IPS DF 6.9 (cell line): ENCODE measurements around the gene SLC24A4.

Experiments used
- DNase-seq: peaks from one replicate; pipeline ENCODE4 v3.0.0-alpha.2; 2013; ENCODE audit warnings: low read depth, low spot score
- H3K27ac ChIP-seq: one replicate; pipeline ENCODE4 v1.5.1; 2013; ENCODE audit warnings: low read length, control low read depth
- H3K27me3 ChIP-seq: 2 replicates; pipeline ENCODE4 v1.6.1; 2013; ENCODE audit warnings: mild to moderate bottlenecking, low read length; ENCODE audit not compliant: control insufficient read depth, insufficient read depth
- H3K36me3 ChIP-seq: 2 replicates; pipeline ENCODE4 v1.6.1; 2013; ENCODE audit warnings: low read length; ENCODE audit not compliant: control insufficient read depth, insufficient read depth
- H3K4me1 ChIP-seq: 2 replicates; pipeline ENCODE4 v1.6.1; 2013; ENCODE audit warnings: low read length; ENCODE audit not compliant: control insufficient read depth, insufficient read depth
- H3K4me3 ChIP-seq: 2 replicates; pipeline ENCODE4 v1.5.1; 2013; ENCODE audit warnings: mild to moderate bottlenecking, low read length
- H3K9me3 ChIP-seq: 2 replicates; pipeline ENCODE4 v1.6.1; 2013; ENCODE audit warnings: low read length, inconsistent platforms; ENCODE audit not compliant: control insufficient read depth, insufficient read depth
- WGBS: extraction: QIAGEN DNeasy Blood & Tissue Kit; methylation state at CpG from one replicate; pipeline ENCODE4 v1.1.7; 2013; ENCODE audit warnings: mixed read lengths, missing lambda C conversion rate; ENCODE audit not compliant: insufficient read length, insufficient coverage; 5-methylcytosine and 5-hydroxymethylcytosine counted together

Gene SLC24A4

DNA sequence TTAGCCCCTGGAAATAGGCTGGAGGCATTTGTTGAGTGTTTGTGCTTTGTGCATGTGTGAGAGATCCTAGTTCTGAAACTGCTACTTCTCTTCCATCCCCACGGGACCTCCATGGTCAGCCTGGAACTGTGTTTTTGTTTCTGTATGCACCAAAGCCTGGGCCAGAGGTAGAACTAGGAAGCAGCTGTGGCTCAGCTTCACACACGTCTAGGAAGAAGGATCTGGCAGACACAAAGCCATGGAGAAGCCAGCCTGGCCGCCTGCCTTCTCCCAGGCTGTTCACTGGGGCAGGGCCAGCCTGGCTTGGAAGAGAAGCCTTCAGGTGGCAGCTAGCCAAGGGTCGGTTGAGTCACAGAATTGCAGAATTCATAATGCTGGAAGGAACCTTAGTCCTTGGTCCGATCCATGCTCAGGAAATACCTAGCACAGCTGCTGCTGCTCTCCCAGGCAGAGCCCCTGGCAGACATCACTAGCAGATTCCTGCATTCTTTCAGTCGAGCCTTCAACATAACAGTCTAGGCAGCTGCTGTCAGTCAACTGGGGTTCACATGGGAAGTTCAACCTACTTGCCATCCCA lies 217.6 kb downstream of the SLC24A4 start:
- no peaks in the 10 kb centered on the region for H3K36me3 ChIP-seq
- no peak overlapping the region for H3K4me3 ChIP-seq
- WGBS = no CpG with 5 or more reads among the region's 6 CpGs
- no peak for DNase-seq
- no peaks in the 10 kb centered on the region for H3K4me1 ChIP-seq
- no peak overlapping the region for H3K27ac ChIP-seq
- H3K9me3 ChIP-seq = no peaks in the 10 kb centered on the region
- H3K27me3 ChIP-seq = no peaks in the 10 kb centered on the region

DNA sequence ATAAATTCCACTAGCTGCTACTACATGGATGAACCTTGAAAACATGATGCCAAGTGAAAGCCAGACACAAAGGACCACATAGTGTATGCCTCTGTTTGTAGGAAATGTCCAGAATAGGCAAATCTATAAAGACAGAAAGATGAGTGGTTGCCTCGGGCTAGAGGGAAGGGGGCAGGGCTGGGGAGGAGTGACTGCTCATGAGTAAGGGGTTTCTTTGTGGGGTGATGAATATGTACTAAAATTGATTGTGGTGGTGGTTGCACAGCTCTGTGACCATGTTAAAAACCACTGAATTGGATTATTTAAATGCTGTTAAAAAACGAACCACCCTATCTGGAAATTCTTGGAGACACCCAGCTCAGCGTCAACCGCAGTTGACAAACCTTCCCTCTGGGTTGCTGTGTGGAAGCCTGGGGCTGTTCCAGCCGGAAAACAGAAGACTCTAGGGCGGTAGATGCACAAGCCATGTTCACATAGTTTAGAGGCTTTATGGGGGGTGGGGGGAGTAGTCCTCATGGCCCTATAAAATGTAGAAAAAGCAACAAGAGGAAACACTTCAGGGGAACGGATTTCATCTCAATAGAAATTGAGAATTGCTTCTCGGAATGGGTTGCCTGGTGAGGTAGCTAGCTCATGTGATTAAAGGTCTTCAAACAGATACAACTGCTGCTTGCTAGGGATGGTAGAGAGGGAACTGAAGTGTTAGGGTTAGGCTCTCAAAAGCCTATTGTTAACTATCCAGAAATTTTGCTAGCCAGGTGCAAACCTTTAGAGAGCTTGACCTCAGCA lies 220.0 kb downstream of the SLC24A4 start:
- no CpG with 5 or more reads among the region's 8 CpGs for WGBS
- no peaks in the 10 kb centered on the region for H3K4me1 ChIP-seq
- no peaks in the 10 kb centered on the region for H3K36me3 ChIP-seq
- no peak overlapping the region for H3K4me3 ChIP-seq
- no peaks in the 10 kb centered on the region for H3K9me3 ChIP-seq
- no peak overlapping the region for H3K27ac ChIP-seq
- no peak for DNase-seq
- no peaks in the 10 kb centered on the region for H3K27me3 ChIP-seq

DNA sequence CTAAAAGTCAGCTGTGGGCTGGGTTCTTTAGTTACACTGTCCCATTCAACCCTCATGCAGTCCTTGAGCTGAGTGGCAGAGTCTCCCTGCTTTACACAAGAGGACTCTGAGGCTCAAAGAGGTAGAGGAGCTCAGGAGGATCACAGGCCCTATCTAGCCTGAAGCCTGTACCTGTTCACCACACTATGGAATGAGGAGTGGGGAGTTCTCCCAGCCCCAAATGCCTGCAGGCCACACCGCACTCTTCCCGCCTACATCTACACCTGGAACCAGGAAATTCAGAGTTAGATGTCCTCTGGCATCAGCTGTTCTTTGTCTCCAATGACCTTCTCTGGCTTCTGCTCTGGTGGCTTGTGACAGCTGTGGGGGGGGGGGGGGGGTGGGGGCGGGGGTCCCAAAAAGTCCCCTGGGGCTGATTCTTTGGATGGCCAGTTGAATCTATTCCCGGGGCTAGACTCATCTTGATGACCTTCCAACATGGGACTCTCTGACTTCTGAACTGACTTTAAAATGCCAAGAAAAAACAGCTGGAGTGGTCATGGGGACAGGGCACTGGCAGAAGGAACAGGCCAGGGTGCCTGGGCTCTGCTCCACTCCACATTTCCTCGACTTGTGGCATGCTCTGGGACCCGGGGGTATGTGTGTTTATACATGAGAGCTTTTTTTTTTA lies 221.2 kb downstream of the SLC24A4 start:
- WGBS = no CpG with 5 or more reads among the region's 6 CpGs
- DNase-seq = no peak
- no peaks in the 10 kb centered on the region for H3K36me3 ChIP-seq
- no peaks in the 10 kb centered on the region for H3K4me1 ChIP-seq
- no peaks in the 10 kb centered on the region for H3K9me3 ChIP-seq
- no peaks in the 10 kb centered on the region for H3K27me3 ChIP-seq
- no peak overlapping the region for H3K4me3 ChIP-seq
- no peak overlapping the region for H3K27ac ChIP-seq

DNA sequence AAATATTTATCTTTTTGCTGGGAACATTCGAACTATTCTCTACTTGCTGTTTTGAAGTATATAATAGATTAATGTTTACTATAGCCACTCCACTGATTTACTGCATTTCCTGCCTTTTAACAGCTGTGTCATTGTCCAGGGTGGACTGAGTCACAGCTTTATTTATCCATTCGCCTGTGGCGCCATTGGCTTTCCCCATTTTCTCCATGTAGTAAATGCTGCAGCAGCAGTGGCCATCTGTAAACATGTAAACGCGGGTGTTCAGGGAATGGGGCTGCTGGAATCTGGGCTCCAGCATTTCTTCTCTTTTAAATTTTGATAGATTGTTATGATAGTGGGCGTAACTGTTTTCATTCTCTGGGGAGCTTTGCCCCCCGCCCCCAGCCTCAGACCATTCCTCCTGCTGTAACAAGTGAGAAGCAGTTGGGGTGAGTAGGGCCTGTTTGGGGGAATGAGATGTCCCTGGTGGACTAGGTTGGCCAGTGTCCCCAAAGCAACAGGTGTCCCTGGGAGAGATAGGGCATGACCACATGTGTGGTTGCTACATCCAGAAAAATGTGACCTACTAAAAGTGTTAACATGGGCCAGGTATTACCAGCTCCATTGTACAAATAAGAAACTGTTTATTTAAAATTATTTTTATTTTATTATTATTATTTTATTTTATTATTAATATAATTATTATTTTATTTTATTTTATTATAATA lies 223.5 kb downstream of the SLC24A4 start:
- H3K27ac ChIP-seq = no peak overlapping the region
- no peaks in the 10 kb centered on the region for H3K4me1 ChIP-seq
- WGBS = no CpG with 5 or more reads among the region's 7 CpGs
- DNase-seq = no peak
- no peaks in the 10 kb centered on the region for H3K36me3 ChIP-seq
- H3K9me3 ChIP-seq = no peaks in the 10 kb centered on the region
- H3K27me3 ChIP-seq = no peaks in the 10 kb centered on the region
- no peak overlapping the region for H3K4me3 ChIP-seq

DNA sequence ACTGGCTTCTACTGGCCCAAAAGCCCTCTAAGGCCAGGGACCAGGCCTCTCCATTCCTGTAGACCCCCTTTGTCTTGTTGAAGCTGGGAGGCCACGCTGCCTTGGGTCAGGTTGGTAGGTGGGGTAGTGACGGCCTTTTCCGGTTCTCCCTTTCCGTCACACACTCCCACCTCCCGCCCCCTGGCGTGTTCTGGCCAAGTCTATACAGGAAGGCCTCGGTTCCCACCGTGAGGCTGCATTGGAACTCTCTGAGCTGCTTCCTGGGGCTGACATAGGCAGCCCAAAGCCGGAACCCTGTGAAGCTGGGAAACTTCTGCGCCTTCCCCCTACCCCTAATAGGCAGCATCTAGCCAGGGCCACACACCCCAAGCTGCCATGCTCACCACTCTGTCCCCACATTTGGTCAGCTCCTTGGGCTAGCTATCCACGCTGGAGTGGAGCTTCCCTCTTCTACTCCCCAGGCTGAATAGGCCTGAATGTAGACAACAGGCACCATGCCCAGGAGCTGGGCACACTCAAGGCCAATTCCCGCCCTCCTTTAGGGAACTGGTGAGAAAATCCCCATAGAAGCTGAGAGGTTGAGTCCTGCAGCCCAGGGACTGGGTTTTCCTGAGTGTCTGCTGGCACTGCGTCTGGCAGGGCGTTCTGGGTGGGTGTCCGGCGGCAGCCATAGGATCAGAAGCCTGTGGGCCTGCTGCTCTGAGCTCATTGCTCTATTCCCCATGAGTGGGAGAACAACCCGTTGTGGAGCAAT lies 226.3 kb downstream of the SLC24A4 start:
- H3K27me3 ChIP-seq = no peaks in the 10 kb centered on the region
- H3K4me1 ChIP-seq = no peaks in the 10 kb centered on the region
- no peak overlapping the region for H3K4me3 ChIP-seq
- H3K9me3 ChIP-seq = no peaks in the 10 kb centered on the region
- no CpG with 5 or more reads among the region's 17 CpGs for WGBS
- no peaks in the 10 kb centered on the region for H3K36me3 ChIP-seq
- no peak for DNase-seq
- H3K27ac ChIP-seq = no peak overlapping the region

DNA sequence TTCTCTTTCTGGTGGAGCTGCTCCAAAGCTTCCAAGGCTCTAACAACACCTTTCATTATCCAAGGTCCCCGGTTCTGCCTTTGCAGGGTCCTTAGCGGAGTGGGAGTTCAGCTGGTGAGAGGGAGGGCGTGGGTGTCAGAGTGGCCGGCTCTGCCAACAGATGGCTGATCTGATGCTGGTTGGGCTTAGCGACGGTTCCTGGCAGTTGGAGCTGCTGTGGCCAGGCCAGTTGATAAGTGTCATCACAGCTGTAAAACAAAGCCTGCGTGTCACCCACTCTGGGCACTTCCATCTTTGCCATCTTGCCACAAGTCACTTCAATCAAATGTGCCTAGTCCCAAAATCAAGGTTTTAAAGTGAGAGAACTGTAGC lies 226.9 kb downstream of the SLC24A4 start:
- no peaks in the 10 kb centered on the region for H3K36me3 ChIP-seq
- no CpG with 5 or more reads among the region's 7 CpGs for WGBS
- H3K4me1 ChIP-seq = no peaks in the 10 kb centered on the region
- H3K27me3 ChIP-seq = no peaks in the 10 kb centered on the region
- no peak overlapping the region for H3K27ac ChIP-seq
- DNase-seq = no peak
- no peaks in the 10 kb centered on the region for H3K9me3 ChIP-seq
- no peak overlapping the region for H3K4me3 ChIP-seq
